HG03135 (cell line): ENCODE measurements around the gene USP38.
"Not testable (repeated sequence)": the region's sequence is repeated elsewhere in the genome, so short reads cannot be mapped to it uniquely, and the experiment has no call there.

Experiments used
- ATAC-seq: cut with Tn5 transposase; IDR thresholded peaks from one replicate; pipeline ENCODE4 v1.9.1; 2021; ENCODE audit warnings: mild to moderate bottlenecking, moderate library complexity; ENCODE audit not compliant: unreplicated experiment

USP38 gene, protein sequence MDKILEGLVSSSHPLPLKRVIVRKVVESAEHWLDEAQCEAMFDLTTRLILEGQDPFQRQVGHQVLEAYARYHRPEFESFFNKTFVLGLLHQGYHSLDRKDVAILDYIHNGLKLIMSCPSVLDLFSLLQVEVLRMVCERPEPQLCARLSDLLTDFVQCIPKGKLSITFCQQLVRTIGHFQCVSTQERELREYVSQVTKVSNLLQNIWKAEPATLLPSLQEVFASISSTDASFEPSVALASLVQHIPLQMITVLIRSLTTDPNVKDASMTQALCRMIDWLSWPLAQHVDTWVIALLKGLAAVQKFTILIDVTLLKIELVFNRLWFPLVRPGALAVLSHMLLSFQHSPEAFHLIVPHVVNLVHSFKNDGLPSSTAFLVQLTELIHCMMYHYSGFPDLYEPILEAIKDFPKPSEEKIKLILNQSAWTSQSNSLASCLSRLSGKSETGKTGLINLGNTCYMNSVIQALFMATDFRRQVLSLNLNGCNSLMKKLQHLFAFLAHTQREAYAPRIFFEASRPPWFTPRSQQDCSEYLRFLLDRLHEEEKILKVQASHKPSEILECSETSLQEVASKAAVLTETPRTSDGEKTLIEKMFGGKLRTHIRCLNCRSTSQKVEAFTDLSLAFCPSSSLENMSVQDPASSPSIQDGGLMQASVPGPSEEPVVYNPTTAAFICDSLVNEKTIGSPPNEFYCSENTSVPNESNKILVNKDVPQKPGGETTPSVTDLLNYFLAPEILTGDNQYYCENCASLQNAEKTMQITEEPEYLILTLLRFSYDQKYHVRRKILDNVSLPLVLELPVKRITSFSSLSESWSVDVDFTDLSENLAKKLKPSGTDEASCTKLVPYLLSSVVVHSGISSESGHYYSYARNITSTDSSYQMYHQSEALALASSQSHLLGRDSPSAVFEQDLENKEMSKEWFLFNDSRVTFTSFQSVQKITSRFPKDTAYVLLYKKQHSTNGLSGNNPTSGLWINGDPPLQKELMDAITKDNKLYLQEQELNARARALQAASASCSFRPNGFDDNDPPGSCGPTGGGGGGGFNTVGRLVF

DNA sequence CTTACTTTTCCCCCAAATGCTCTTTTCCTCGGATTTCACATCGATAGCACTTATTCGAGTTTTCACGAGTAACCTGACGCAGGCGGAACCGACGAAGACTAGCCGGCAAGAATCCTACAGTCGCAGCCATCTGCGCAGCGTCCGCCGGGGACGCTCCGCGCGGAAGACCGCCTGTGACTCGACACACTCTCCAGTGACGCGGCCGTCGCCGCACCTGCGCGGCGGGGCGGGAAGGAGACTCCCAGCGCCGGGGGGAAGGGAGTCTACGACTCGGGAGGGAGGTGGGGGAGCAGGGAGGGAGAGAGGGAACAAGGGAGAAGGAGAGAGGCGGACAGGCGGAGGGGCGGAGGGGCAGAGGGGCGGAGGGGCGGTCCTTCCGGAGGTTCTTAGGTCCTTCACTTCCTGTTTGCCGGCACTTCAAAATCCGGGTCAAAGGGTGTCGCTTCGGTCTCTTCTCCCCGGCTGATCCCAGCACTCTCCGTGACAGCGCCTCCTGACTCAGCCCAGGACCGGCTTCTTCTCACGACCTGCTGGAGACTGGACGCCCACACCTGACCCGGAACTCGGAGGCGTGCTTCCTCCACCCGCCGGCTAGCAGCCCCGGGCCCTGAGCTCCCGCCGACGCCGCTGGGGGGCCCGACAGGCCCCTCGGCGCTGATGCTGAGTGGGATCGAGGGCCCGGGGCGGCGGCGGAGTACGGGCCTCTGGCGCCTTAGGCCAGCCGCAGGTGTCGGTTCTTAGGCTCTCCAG is at the start of gene USP38:
Gene USP38, plus strand, starts transcription at position 415 of the 750 bp plus-strand sequence. CDS start 534 bp downstream, outside the sequence.
- peak; percentile 79 for ATAC-seq

DNA sequence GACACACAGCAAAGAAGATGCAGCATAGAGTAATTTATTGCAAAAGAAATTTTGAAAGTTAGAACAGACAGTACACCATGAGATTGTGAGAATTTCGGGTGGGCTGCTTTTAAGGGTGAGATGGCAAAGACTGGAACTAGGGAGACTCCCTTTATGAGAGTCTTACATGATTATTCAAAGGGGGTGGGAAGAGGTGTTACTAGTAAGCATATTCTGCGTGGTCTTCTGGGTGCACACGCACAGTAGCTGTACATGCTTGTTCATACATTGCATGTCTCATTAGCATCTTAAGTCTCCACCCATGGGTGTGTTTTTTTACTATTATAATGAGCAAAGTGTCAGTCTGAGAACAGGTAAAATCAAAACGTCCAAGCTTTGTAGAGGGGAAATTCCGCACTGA is 49.4 kb upstream of the USP38 start:
- no peak for ATAC-seq

DNA sequence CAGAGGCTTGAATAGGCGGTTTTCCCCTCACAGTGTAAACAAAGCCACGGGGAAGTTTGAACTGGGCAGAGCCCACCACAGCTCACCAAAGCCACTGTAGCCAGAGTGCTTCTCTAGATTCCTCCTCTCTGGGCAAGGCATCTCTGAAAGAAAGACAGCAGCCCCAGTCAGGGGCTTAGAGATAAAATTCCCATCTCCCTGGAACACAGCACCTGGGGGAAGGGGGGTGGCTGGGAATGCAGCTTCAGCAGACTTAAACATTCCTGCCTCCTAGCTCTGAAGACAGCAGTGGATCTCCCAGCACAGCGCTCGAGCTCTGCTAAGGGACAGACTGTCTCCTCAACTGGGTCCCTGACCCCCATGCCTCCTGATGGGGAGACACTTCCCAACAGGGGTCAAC is 44.0 kb upstream of the USP38 start:
- ATAC-seq, result no peak

DNA sequence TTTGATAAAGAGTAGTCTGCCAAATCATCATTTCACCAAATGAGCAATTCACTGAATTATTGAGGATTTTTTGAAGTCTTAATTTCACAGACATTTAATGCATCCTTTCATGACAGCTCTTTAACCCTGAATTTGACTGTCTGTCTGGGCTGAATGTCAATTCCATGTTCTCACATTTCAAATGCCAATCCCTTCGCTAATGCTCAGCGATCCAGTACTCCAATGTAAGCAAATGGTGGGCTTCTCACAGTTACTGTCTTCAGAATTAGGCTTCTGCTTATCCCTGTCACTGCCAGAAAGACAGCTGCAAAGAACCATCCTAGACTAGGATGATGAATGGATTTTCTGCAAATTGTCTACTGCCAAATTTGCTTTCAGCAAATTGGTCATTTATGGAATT is 36.2 kb upstream of the USP38 start:
- ATAC-seq, result no peak

DNA sequence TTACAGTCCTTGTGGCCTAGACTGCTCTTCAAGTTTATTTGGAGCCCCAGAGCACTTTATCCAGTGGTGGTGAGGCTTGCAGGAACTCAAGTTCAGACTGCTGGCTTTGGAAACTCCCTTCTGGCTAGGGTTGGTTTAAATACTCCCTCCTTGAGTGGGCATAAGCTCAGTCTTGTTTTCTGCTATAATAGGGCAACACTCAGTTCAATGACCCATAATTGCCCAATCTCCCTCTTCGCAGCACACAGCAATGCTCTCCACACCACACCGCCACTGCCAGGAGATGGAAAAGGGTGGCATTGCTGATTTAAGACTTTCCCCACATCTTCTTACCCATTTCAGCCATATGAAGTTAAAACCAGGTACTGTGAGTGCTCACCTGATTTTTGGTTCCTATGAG is 27.9 kb upstream of the USP38 start:
- ATAC-seq, result no peak

DNA sequence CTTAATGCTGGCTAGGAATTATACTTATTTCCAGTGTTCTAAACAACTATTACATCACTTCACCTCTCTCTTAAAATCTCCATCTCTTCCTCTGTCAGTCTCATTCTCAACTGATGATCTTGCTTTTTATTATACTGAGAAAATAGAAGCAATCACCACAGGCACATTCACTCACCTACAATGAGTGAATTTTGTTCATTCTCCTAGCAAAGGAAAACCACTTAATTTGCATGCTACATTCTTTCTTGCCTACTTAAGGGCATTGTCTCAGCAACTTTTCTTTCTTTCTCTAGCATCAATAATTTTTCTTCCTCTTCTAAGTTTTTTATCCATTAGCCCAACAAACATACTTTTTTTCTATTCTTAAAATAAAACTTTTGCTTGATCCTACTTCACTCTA is 21.1 kb upstream of the USP38 start:
- no peak for ATAC-seq

DNA sequence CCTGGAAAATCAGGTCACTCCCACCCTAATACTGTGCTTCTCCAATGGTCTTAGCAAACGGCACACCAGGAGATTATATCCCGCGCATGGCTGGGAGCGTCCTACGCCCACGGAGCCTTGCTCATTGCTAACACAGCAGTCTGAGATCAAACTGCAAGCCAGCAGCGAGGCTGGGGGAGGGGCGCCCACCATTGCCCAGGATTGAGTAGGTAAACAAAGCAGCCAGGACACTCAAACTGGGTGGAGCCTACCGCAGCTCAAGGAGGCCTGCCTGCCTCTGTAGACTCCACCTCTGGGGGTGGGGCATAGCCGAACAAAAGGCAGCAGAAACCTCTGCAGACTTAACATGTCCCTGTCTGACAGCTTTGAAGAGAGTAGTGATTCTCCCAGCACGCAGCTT is 18.0 kb upstream of the USP38 start:
- not testable (repeated sequence) for ATAC-seq

DNA sequence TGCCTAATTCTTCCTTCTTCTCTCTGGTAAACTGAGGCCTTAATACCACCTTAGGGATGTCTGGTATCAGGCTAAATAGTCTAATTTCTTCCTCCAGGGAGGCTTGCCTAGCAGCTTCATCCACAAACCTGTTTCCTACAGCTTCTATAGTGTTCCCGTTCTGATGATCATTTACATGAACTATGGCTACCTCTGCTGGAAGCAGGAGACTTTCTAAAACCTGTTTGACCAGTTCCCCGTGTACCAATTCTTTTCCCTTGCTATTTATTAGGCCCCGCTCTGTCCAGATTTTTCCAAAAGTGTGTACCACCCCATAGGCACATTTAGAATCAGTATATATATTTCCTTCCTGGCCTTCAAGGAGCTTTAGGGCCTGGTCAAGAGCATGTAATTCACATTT is 5.8 kb upstream of the USP38 start:
- ATAC-seq, result no peak

DNA sequence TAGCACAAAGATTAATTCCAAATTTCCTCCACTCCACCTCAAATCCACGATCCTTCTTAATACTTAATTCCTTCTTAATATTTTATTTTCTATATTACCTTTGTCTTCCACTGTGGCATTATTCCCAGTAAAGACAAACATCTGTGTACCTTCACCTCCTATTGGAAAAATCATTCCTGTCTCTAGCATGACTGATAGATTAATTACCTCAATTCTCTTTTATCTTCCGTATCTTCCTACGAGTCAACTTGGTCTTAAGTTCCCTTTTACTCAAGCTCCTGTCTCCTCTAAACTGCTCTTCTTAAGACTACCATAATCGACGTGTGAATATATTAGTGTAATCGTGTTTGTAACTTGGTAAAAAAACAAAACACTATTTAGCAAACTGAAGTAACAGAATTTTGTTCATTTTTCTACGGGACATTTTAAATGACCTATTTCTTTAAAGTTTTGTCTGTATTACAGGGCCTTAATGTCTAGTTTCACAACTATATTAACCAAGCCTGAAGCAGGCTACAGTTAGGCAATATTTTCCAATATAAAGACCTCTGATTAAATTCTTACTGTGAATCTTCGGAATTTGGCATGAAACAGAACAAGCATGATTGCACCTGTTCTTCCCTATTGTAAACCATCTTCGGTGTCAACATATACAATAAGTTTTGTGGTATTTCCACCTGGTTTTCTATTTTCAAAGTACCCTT is 1.1 kb upstream of the USP38 start:
- ATAC-seq, result no peak

DNA sequence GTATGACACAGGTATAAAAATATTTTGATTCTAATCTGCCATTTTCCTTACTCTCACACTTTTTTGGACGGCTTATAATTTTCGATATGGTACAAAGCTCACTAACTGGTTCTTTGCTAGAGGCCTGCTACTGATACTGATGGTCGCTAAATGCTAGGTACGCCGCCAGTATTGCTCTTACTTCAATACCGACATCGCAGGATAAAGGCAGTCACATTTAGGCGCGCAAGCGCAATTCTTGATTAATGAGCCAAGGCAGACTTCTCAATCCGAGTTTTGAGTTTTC is 557 bp upstream of the USP38 start:
- peak; percentile 22 for ATAC-seq

DNA sequence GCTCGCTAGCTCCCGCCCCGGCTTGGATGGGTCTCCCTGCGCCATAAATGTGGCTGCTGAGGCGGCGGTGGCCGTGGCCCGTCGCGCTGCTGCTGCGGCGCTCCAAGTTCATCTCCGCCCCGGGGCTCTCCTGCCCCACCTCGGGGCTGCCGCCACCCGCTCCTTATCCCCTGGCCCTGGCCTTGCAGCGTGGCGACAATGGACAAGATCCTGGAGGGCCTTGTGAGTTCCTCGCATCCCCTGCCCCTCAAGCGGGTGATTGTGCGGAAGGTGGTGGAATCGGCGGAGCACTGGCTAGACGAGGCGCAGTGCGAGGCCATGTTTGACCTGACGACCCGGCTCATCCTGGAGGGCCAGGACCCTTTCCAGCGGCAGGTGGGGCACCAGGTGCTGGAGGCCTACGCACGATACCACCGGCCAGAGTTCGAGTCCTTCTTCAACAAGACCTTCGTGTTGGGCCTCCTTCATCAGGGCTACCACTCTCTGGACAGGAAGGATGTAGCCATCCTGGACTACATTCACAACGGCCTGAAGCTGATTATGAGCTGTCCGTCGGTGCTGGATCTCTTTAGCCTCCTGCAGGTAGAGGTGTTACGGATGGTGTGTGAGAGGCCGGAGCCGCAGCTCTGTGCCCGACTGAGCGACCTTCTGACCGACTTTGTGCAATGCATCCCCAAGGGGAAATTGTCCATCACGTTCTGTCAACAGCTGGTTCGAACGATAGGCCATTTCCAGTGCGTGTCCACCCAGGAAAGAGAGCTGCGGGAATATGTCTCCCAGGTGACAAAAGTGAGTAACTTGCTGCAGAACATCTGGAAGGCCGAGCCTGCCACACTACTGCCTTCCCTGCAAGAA is 763 bp downstream of the USP38 start:
- peak; percentile 20 for ATAC-seq

DNA sequence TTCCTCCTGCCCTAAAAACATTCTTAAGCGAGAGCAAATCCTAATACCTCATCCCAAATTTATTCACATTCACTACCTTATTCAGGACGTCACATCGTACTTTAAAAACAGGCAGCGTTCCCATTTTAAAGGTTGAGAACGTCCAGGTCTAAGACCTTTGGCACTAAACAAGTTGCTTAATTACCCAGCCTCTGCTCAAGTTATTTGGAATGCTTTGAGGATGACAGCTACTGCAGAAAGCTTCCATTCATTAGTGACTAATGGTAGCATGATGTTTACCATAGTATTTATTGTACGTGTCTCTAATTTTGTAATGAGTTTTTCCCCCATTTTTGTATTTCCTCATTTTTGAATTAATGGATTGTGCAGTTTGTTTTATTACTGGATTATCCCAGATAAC is 1.5 kb downstream of the USP38 start:
- no peak for ATAC-seq

DNA sequence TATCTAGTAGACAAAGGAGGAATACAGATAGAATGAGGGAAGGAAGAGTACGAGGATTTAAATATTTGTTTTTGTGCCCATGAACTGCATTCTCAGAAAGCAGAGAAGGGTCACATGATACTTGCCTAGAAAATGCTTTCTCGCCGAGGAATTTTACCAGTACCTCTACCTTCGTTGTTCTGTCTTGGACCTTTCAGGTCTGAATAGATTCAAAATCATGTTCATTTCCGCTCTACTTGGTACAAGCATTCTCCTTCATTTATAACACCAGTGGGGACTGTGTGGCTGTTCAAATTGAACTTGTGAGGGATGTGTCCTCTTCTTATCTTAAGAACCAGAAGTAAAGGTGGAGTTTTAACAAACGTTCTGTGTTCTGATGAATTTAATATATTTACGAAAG is 1.9 kb downstream of the USP38 start:
- ATAC-seq, result no peak

DNA sequence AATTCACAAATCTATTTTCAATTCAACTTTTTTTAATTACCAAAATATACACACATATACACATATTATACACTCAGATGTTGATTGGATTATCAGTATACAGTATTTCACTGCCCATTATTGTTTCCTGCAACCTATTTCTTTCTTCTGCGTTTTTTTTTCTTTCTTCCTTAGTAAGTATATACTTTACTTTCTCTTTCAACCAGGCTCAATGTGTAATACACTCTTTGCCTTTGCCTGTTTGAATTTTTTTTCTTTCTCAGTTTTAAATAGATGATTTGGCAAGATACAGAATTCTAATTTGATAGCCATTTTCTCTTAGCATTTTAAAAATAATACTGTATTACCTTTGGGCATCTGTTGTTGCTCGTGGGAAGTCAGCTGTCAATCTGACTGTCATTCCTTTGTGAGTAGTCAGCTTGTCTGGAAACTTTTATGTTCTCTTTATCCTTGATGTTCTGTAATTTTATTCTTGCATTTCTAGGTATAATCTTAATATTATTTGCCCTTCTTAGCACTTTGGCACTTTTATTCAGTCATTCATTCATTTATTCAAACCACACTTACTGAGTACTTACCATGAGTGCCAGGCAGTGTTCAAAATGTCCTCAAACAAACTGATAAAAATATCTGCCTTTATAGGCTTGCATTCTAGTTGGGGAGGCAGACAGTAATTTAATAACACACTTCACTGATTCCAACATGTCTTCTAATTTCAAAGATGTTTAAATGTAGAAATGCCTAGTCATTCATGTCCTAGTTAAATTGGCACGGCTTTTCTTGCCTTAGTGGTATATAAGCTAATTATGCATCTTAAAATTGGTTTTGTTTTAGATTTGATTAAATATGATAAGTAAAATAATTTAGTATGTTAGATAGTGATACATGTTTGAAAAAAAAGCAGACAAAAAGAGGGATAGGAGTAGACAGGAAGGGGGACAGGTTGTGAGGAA is 3.7 kb downstream of the USP38 start:
- no peak for ATAC-seq

DNA sequence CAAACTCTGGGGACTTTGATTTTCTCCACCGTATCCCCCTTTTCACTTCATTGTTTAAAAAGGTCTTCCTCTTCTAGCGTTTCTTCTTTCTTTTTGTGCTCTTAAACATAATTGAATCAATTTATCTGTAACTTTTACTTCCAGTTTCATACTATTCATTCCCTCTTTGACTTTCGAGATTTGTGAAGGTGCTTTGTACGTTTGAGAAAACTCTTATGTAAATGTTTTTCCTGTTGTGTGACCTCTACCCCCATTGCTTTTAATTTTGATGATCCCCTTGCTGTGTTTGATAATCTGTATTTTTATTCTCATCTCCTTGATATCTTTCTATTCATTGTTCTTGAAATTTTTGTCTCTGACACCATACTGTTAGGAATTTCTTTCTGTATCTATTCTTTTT is 4.8 kb downstream of the USP38 start:
- ATAC-seq, result no peak

DNA sequence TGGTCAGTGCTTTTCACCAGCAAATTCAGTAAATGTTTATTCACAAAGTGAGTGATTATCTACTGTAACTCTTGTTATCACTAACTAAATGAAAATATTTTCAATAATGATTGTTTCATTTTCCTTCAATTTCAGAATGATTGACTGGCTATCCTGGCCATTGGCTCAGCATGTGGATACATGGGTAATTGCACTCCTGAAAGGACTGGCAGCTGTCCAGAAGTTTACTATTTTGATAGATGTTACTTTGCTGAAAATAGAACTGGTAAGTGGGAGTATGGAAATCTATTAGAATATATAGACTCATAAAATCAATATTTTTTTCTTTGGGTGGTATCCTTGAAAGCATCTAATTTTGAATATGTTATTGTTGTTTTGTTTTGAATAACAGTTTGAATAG is 10.9 kb downstream of the USP38 start:
- ATAC-seq, result no peak

DNA sequence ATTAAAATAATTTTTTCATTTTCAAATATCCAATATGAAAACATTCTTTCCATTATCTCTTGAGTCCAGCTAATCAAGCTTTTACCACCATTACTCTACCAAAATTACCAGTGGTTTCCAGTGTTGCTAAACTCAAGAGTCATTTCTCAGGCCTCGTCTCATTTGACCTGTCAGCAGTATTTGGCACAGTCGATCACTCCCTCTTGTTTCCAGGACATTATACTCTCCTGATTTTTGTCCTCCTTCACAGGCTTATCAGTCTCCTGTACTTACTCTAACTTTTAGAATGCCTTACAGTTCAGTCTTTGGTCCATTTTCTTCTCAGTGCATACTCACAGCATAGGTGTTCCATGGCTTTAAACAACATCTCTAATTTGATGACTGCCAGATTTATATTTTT is 11.6 kb downstream of the USP38 start:
- no peak for ATAC-seq

DNA sequence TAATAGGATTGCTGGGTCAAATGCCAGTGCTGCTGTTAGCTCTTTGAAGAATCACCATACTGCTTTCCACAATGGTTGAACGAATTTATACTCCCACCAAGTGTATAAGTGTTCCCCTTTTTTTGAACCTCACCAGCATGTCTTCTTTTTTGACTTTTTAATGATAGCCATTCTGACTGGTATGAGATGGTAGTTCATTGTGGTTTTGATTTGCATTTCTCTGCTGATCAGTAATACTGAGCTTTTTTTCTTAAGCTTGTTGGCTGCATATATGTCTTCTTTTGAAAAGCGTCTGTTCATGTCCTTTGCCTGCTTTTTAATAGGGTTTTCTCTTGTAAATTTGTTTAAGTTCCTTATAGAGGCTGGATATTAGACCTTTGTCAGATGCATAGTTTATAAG is 14.8 kb downstream of the USP38 start:
- no peak for ATAC-seq

DNA sequence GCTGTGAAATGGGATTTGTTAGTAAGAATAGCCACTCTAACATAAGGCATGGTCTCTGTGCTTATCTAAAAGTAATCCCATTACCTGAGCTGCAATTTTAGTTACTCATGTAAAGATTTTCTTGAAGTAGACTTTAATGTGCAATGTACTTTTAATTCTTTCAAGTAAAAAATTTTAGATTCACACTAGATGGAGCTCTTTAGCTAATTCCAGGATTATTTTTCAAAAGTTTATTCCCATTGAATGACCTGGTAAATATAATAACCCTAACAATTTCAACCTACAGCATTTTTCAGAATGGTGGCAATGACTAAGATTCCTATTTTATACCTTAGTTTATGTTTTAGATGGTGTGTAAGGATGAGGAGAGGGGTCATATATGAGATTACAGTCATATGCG is 18.1 kb downstream of the USP38 start:
- ATAC-seq, result no peak
